Activated CD8-positive, alpha-beta memory T cell treated with anti-CD3 and anti-CD28 coated beads for 4 hours (primary cell): ENCODE results near the gene PRICKLE2.

Experiments
- DNase-seq, 2 donors: peaks; one replicate each; pipeline ENCODE4 v3.0.0-alpha.2; 2020; ENCODE audit warnings: low read depth in 2 of 2

PRICKLE2 gene

DNA sequence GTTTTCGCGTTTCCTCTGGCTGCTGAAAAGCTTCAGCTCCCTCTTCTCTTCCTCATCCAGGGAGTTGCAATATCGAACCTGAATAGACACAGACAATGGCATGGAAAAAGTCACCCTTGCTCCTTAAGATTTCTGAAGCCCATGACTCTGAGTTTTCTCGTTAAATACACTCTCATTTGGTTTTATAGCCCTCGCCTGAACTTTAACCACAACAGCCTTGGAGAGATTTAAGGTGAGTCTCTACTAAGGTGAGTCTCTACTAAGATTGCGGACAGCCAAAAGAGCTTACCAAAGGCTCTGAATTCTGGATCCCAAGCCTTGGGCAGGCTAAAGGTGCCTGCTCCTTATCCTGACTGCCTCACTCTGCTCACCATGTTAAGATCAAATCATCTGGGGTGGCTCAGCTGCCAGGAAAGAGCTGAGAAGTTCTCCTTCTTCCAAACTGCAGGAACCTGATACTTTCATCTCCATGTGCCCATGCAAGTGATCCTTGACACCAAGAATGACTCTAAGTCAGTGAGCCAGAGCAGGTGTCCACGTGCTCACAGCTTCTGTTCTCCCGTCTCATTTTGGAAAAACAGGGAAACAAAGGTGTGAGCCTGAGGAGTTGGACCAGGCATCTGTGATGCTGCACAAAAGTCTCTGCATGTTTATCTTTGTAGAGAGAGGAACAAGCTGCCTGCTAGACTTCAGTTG is 65.1 kb downstream of the PRICKLE2 start:
- no peak for DNase-seq

DNA sequence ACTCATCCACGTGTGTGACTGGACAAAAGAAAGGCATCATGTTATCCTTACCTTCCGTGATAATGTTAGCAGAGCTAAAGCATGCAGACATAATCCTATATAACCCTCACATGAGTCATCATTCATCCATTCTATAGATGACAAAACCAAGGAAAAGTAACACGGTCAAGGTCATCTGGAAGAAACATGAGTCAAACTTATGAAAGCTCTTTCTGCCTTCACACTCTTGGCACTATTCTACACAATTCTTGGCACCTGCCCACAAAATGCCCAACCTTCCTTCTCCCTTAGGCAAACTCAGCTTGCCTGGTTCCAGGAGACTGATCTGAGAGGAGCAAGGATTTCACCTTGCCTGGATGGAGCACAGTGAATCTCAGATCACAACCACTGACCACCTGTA is 66.9 kb downstream of the PRICKLE2 start:
- DNase-seq: no peak

DNA sequence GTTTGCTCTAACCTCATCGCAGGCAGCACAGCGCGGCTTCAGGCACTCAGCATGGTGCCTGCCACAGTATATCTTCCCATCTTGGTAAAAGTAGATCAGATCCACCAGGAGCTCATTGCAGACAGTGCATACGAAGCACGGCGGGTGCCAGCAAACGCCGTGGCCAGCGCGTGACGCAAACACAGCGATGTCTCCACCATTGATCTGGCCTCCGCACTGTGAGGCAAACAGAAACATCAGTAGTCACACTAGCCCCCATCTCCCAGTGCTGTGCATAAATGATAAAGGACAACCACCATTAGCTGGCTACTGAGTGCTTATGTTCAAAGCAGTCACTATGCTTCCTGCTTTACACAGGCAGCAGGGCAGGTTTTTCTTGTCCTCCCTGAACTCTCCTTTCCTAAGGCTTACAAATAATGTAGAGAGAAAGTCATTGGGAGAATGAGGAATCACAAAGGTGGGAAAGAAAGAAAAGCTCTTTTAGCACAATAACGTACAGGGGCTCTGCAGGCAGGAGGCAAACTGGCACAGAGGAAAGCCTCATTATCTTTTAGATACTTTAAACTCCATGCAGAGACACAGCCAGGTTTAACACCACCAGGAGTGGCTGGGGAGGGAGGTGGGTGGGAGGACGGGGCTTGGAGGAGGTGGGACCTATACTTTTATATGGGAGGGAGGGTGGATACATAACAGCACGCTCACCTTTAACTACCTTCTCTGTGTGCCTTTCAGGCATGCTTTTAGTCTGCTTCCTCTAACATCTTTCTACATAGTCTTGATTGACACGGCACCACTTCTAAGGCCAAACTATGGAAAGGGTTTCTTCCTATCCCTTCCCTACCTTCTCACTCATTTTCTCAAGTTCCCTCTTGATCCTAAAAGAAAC is 67.9 kb downstream of the PRICKLE2 start:
- no peak for DNase-seq

DNA sequence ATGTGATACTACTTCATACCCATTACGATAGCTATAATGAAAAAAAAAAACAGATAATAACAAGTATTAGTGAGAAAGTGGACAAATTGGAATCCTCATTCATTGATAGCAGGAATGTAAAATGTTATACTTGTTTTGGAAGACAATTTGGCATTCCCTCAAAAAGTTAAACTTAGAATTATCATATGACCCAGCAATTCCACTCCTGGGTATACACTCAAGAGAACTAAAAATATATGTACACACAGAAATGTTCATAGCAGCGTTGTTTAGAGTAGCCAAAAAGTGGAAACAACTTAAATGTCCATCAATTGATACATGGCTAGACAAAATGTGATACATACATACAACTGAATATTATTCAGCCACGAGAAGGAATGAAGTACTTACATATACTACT is 69.9 kb downstream of the PRICKLE2 start:
- no peak for DNase-seq

DNA sequence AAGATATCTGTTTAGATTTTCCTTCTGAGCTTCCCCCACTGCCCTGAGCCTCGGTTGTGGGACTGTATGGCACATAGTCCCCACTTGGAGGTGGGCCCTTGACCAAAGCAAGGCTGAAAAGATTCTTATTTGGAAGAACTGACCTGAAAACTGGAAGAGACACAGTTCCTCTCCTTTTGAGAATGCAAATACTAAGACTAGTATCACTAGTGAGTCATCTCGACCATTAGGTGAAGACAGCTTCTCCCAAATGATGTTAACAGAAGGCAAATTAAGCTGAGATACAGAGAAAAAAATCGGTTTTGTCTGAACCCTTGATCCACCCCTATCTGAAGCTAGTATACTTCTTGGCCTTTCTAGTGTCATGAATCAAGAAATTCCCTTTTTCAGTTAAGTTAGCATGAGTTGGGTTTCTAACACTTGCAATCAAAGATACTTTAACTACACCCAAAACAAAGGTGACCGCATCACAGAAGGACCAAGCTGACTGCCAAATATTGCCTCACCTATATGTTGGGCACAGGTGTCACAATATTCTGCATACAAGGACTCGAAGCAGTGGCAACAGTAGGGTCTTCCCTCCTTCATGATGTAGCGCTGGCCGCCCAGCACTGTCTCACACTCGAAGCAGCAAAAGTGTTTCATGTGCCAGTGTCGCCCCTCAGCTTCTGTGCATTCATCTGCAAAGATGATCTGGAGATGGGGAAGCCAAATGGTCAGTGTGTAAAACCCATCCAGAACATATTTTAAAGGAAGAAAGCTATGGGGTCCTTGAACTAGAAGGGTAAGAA is 72.4 kb downstream of the PRICKLE2 start:
- DNase-seq: no peak

DNA sequence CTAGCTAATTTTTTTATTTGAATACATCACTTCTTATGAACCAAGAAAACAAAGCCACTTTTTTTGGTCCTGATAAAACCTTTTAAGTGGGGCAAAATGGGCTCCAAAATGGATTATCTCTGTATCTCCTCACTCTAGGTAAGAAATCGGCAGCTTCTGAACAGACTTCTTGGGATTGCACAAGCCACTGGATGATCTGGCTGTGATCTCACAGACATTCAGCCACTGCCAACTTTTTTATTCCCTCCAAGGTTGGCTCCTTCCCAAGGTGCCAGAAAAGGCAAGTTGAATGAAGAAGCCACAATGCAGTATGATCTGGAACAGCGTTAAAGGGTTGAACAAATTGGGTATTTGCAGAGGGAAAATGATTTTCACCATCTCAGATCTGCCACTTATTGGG is 73.2 kb downstream of the PRICKLE2 start:
- no peak for DNase-seq

DNA sequence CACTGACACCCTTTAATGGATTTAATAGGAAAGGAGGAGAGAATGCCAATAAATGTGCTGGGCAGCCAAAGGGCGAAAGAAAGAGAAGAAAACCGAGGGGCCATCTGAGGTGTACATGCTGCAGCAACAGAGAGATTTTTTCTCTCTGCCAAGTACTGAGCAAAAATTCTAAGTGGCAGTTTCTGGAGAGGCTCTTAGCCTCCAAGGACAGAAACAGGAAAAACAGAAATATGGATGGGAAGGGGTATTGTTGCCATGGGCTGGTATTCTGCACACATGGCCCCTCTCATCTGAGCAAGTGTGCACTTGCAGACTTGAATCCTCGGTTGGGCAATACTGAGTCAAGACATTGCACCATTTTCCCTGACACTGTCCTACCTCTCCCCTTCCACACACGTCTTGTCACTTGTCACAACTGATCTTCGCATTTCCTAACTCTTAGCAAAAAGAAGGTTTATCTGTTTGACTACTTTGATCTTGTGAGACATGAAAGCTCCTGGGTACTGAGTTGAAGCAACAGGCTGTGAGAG is 73.9 kb downstream of the PRICKLE2 start:
- DNase-seq: no peak

DNA sequence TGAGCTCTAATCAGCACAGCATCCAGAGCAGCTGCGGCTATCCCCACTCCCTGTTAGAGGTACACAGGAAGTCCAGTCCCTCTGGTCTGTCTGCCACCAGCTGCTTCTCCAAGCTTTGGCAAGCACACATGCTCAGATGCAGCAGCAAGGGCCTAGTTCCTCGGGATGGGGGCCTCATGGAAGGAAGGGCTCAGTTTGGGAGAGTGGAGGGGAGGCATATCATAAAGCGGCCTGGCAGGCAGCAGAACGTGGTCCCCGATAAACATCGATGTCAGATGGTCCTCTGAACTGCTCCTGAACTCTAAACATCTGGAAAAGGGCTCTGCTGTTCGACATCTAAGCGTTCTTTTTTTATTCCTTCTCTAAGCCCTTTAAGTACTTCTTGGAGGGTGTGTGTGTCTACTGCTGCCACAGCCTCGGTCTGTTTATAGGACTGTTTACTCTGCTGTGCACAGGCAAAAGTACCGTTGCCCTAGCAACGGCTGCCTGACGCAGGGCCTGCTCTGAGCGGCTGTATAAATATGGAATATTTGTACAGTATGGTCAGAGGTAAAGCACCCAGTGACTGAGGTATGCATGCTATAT is 74.6 kb downstream of the PRICKLE2 start:
- no peak for DNase-seq

DNA sequence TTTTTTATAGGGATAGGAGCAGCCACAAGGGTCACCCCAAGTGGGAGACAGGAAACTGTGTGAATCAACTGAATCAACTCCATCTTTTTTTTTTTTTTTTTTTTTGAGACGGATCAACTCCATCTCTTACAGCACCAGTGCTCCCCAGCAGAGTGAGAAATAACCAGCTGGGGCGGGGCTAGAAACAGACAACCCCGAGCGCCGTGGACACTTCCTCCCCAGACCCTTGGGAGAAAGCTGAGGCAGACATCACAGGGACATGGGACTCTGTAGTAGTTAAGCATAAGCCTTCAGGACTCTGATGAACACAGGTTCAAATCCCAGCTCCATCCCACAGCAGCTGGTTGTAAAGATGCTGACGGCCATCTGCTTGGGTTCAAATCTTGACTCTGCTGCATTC is 75.4 kb downstream of the PRICKLE2 start:
- DNase-seq: no peak

DNA sequence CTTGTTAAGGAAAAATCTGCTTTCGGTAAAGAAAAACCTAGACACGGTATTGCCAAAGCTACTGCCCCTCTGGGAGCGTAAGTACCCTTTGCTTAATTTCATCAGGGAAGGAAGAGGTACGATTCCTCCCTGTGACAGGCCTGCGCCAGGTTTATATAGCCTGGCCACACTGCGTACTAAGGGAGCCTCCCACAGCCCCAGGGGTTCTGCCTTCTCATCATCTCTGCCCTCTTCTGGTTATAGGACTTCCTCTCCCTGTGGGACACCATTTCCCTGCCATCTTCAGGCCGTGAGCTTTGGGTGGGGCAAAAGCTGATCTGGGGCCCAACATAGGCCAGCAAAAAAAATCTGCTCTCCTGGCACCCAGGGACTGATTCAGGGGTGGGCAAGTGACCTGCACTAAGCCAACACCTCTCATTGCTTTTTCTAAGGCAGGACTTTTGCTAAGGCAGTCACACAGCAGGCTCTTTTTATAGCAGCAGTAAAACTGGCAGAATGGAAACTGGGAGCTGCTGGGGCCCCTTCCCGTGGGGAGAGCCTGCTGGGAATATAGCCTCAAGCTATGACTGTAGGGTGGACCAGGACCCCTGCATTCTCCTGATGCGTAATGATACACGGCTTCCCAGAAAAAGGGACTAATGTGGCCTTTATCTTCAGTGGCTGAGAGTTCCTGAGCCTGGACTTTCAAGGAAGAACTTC is 76.2 kb downstream of the PRICKLE2 start:
- no peak for DNase-seq

DNA sequence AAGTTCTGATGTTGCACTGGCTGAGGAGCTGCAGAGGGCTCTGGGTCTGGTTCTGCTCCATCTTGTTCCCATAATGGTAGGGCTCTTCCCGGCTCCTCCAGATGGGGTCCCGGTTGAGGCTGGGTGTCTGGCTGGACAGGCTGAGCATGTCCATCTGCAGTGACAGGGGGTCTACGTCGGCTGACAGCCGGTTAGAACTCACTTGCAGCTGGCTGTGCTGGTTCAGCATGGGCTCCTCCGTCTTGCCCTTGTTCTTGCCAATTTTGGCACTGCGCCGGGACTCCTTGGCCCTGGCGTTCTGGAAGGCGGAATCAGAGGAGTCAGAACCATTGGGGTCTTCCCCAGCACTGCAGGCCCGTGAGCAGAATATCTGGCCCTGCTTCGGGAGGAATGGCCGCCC is 78.1 kb downstream of the PRICKLE2 start:
- no peak for DNase-seq

DNA sequence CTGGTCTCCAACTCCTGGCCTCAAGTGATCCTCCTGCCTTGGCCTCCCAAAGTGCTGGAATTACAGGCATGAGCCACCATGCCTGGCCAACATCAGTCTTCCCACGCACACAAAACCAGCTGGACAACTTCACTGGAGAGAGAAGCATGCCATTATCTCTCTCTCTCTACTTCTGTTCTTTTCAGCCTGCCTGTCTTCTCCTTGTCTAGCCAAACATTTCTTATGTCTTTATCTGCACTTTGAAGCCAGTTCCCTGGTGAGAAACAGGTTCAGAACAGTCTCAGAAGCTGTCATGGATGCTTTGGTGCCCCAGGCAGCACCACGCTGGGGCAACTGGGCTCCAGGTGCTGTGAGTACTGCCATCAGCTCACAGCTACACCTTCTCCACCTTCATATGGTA is 79.8 kb downstream of the PRICKLE2 start:
- DNase-seq: no peak

DNA sequence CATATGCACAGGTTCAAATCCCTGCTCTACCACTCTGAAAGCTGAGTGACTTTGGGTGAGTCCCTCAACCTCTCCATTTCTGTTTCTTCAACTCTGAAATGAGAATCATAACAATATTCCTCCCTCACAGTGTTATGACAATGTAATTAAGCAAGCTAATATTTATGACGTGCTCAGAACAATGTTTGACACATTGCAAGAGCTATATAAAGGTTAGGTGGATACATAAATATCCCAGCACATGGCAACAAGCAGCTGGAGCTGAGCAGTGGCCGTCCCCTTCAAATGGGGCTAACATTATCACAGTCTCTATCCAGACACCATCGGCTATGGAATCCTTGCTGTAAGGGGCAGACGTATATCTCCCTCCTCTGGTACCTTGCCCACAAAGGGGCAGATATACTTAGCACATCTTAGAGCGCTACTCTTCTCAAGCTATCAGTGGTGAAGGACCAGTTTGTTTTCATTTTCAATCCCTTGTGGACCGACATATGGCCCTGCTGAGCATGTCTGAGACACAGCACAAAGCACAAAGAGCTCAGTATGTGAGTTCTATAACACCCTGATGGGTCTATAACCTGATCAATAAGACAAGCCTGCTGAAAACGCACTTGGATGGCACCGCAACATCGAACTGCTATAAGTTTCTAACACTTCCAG is 80.9 kb downstream of the PRICKLE2 start:
- DNase-seq: no peak

DNA sequence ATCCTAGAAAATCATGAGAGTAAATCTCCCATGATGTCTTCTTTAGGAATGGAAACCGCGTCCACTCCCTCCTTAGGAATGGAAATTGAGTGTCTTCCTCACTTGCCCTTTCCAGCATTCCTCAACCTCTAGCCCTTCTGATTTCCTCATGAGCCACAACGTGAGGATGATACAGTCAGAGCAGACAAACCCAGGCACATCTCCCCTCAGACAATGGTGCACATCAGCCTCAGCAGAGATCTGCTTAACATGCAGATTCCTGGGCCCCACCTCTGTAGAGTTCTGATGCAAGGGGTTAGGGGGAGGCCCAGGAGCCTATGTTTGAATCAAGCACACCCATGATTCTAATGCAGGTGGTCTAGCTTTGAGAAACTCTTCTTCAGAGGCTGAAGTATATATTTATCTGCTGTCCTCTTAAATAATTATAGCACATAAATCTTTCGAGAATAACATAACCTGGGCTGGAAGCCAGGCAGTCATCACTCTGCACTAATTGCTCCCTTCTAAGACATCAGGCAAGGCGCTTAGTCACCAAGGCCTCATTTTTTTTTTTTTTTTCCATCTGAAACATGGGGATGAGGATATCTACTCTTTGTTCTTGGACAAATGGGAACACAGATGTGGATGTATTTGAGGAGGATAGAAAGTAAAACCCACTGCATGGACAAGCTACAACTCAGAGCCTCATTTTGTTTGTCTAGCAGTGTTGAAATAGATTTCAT is 81.7 kb downstream of the PRICKLE2 start:
- no peak for DNase-seq

DNA sequence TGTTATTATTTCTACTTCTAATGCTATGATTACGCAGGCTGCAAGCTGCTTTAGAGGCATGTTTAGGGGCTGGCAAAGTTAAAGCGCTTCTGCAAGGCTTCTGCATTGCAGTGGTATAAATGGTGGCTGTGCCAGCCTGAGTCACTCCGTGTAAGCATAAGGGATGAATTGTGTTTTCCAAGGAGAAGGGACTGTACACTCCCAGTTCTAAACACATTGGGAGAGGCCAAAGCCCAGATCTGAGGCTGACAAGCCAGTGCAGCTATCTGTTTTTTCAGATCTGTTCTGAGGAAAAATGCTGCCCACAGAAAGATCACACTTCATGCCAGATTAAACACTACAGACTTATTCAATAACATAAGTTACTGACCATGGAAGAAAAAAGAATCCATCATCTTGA is 83.8 kb downstream of the PRICKLE2 start:
- DNase-seq: no peak

DNA sequence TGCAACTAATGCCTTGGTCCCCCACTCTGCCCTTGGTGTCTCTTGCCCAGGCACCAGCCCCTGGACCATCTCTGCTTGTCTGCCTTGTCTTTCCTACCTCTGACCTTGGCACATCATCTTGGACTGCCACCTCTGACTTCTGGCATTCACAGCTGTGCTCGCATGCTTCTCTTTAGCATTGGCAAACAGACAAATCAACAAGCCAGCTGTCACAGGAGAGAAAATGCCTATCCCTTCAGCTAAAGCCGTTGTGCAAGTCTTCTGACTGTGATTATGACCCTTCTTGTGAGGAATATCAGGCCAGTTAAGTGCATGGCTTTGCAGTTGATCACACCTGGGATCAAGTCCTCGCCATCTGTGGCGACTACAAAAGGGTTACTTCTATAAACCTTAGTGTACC is 84.6 kb downstream of the PRICKLE2 start:
- no peak for DNase-seq

DNA sequence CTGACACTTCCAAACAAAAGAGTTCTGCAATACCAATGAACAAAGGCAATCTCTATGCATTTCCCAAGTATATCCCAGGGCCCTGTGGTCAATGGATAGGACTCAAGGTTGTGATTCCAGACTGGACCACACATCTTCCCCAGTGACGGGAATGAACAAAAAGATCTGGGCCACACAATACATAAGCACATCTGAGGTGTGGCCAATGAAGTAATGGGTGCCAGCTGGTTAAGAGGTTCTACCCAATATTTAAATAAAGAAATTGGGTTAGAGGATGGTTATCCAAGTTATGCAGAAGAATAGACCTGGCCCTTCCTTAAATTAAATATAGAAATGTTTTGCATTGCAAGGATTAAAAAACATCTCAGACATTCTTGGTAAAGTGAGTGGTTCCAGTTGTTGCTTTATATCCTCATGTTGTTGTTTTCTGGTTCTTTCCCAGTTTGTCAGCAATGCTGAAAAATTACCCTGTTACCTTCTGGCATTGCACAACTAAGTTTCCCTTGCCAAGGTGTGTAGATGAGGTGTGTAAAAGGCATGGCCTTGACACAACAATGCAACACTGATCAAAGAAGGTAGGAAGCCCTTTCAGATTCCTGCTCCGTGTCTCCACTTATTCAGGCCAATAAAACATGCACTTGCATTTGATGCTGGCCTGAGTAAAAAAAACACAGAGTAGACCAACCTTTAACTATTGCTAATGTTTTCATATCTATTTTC is 86.5 kb downstream of the PRICKLE2 start:
- DNase-seq: no peak

DNA sequence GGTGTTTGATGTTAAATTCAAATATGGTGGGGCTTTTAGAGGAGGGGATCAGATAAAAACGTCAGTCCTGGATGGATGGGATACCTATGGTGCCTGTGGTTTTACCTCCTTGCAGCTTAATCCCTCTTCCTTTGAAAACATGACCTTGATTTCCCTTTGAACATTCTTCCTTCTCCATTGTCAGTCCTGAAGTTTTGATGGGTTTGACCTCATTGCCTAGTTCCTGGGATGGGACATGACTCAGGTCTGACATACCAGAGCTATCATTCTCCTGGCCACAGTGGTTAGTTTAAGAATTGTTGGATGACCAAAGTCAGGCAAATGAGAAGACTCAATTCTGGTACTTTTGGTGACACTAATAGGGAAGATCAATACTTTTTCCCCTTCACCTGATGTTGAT is 87.2 kb downstream of the PRICKLE2 start:
- DNase-seq: no peak

DNA sequence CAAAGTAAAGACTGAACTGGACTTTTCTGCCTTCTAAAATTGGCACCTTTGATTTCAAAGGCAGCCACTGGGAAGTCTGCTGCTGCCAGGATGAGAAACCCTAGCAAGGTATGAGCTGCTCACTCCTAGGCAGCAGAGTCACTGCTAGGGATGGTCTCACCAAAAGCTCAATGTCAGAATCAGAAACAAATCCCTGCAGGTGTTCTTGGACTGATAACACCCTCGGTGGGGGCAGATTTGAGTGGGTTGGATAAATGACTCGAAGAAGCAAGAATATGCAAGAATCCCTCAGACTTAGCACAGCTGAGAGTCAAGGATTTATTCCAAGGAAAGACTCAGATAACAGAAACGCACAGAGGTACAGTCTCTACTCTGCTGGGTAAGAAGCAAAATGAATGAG is 90.4 kb downstream of the PRICKLE2 start:
- no peak for DNase-seq
